SH-SY5Y (cell line): ENCODE results near the gene GRID2.

Experiments used
- GATA2 ChIP-seq: IDR thresholded peaks from 2 replicates; pipeline ENCODE4 v1.6.1; 2011; ENCODE audit warnings: mild to moderate bottlenecking, low read depth, low read length
- GATA3 ChIP-seq: IDR thresholded peaks from 2 replicates; pipeline ENCODE4 v1.6.1; 2011; ENCODE audit warnings: low read depth, mild to moderate bottlenecking, low read length, moderate library complexity

The GRID2 gene

GRCh38 chr4:92814677-92815076, 510.9 kb downstream of the GRID2 start:
- TF ChIP-seq GATA3 (no peak), GATA2 (no peak)

DNA sequence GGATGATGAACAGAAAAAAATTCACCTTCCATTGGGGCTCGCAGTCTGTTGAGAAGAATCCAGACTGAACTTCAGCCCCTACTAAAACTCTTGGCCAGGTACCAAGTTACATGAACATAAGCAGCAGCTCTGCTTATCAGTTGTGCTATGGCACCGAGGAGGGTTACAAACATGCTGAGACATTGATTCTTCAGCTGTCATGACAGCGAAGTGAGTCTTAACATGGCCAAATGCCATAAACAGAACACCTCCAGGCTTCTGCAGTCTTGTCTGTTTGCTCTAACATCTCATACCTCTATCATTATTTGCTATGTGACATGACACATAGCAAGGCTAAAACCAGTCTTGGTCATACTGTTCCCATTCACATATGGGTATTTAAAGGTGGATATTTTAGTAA, 521.5 kb downstream of the GRID2 start:
- no peak for TF ChIP-seq GATA3
- no peak for TF ChIP-seq GATA2

DNA sequence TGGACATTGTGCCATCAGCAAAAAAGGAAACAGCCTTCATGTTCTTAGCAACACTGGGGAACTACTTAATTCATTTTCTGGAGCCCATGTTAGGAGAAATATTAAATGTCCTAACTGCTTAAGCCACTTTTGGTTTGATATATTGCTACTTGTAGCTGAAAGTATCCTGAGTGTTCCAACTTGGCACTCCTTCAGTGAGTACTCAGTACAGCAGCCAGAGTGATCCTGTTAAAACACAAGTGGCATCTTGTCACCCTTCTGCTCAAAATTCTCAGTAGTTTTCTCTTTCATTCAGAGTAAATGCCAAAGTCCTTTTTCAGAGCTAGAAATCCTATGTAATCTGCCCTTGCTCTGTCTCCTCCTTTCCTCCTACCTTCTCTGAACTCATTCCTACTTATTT, 522.0 kb downstream of the GRID2 start:
- TF ChIP-seq GATA3 (no peak), GATA2 (no peak)

GRCh38 chr4:92830771-92831170, 527.0 kb downstream of the GRID2 start:
- TF ChIP-seq GATA2, result no peak
- no peak for TF ChIP-seq GATA3

GRCh38 chr4:92840880-92841279, 537.1 kb downstream of the GRID2 start:
- peak; percentile 40; the same call in 1 of the 2 replicates for TF ChIP-seq GATA2
- TF ChIP-seq GATA3, result peak; percentile 57; the same call in 1 of the 2 replicates

- TF ChIP-seq GATA2 (no peak), GATA3 (no peak)
These were observed 540.0 kb downstream of the GRID2 start for GRCh38 chr4:92843784-92844183.

DNA sequence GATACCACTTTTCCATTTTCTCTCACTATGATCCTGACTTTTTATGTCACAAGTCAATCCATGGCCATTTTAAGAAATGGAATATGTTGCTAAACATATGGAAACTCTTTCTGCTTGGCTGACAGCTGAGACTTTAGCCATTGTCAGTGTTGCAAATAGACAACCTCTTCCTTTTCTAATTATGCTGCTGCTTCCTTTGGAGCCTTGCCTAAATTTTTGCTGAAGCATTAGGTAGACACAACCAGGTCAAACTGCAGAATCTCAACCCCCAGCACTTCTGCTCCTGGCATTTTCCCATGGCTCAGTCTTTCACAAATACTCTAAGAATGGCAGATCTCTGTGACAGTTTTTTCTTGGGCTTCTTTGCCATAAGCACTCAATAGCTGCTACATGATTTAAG, 543.3 kb downstream of the GRID2 start:
- TF ChIP-seq GATA3, result no peak
- no peak for TF ChIP-seq GATA2

DNA sequence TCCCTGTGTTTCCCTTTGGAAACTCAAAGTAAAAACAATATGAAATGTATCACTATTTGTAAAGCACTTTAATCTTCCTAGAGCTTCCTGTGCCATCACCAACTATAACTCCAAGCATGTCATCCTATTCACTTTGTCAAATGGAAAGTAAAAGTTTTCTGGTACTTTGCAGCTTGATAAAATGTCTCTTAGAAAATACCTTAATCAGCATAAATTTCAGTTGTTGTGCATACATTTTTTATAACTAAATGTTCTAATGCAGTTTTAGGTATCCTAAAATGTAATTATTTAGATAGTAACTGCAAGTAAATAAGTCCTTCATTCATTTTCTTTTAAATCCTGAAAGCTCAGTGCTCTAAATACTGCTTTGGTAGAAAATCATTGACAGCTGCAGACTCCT, 558.7 kb downstream of the GRID2 start:
- no peak for TF ChIP-seq GATA2
- TF ChIP-seq GATA3, result no peak

- TF ChIP-seq GATA3, result no peak
- TF ChIP-seq GATA2, result no peak
These were observed 560.3 kb downstream of the GRID2 start for GRCh38 chr4:92864096-92864495.

DNA sequence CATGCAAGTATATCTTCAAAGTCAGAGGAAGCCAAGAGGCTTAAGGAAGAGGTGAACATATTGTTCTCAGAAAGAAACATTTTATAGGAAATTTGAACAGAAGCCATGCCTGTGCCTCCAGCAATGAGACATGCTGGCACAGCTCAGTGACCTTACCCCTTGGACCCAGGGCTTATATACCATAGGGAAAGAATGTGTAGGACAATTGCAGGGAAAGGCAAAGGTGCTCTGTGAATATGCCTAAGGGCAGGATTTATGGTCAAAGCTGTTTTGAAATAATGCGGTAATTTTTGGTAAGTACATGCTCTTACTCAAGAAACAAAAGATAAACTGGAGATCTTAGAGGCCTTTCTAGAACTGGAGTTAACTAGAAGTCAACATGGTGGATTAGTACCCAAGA, 568.8 kb downstream of the GRID2 start:
- no peak for TF ChIP-seq GATA3
- no peak for TF ChIP-seq GATA2

DNA sequence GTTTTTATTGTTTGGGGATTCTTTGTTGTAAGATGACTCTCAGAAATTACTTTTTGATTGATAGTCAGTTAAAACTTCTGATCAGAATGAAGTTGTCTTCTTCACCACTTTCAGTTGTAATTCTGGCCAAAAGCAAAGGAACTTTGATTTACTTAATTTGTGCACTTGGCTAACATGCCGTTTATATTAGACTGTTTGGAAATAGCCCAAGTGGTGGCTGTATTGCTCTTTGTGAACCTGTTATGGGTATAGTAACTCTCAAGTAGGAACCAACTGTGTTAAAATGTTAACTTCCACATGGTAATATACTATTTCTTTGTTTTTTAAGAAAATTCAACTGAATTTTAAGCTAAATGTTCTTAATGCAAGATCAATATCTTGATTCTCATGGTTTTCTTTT, 581.9 kb downstream of the GRID2 start:
- TF ChIP-seq GATA2, result no peak
- TF ChIP-seq GATA3, result no peak

GRCh38 chr4:92952426-92952825, 648.7 kb downstream of the GRID2 start:
- TF ChIP-seq GATA3 (no peak), GATA2 (no peak)

- TF ChIP-seq GATA3, result no peak
- no peak for TF ChIP-seq GATA2
These were observed 649.1 kb downstream of the GRID2 start for GRCh38 chr4:92952897-92953296.

DNA sequence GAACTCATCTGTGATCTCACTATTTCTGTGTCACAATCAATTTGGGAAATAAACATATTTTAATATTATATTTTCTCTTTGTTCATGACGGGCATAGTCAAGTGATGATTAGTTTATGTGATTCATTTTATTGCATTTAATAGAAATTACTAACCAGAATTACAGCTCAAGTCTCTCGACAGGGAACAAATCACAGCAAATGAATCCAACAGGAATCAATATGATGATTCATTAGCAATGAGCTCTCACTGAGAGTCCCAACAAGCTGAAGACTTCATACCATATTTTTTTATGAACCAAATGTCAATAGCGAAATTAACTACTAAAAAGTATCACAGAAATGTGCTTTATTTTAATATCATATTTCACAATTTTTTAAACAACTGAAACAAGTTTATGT, 649.7 kb downstream of the GRID2 start:
- TF ChIP-seq GATA3, result no peak
- TF ChIP-seq GATA2, result no peak

- TF ChIP-seq GATA3, result no peak
- no peak for TF ChIP-seq GATA2
These were observed 658.1 kb downstream of the GRID2 start for GRCh38 chr4:92961881-92962280.

GRCh38 chr4:92962831-92963230, 659.1 kb downstream of the GRID2 start:
- TF ChIP-seq GATA2 (no peak), GATA3 (no peak)
